NB4 (cell line): Measurements from ENCODE around the gene FHOD1.

Experiments
- CTCF ChIP-seq: IDR thresholded peaks from one replicate; pipeline ENCODE4 v1.5.1; 2012; ENCODE audit warnings: low read depth, low read length
- MYC ChIP-seq: IDR thresholded peaks from 2 replicates; pipeline ENCODE4 v1.6.1; 2011; ENCODE audit warnings: low read depth, low read length
- POLR2A ChIP-seq: IDR thresholded peaks from 2 replicates; pipeline ENCODE4 v1.6.1; 2011; ENCODE audit warnings: mild to moderate bottlenecking; ENCODE audit not compliant: insufficient read length; ENCODE audit errors: extremely low read depth

DNA sequence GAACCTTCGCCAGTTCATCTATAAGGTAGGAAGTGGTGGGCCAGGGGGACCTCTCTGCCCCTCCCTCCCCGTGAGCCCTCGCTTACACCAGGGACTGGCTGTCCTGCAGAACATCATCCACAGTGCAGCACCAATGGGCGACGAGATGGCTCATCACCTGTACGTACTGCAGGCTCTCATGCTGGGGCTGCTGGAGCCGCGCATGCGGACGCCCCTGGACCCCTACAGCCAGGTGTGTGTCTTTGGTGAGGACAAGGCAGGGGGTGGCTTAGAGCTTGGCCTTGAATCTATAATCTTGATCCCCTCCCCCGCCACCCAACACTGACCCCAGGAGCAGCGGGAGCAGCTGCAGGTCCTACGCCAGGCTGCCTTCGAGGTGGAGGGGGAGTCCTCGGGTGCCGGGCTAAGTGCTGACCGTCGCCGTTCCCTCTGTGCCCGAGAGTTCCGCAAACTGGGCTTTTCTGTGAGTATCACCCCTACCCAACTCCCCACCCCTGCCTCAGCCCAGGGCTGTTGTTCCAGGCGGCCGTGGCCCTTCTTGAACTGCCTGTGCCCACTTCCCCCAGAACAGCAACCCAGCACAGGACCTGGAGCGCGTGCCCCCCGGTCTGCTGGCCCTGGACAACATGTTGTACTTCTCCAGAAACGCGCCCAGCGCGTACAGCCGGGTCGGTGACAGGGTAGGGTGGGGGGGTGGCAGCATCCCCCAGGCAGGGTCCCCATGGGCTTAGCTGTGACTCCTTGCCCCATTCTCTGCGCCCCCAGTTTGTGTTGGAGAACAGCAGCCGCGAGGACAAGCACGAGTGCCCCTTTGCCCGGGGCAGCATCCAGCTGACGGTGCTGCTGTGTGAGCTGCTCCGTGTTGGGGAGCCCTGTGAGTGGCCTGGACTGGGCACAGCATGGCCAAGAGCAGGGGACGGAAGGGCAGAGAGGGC is 45.6 kb downstream of the FHOD1 start:
- no peak for TF ChIP-seq CTCF
- TF ChIP-seq MYC: no peak
- no peak for TF ChIP-seq POLR2A
